Stimulated activated effector memory CD8-positive, alpha-beta T cell treated with anti-CD3 and anti-CD28 coated beads, Interleukin-12 subunit alpha, Interleukin-12 subunit beta, amount 100 ng/mL, for 72 hours (primary cell): ENCODE results near the gene MAP2K3.

Experiments
- ATAC-seq: fragments of 150-1000 bp; cut with Tn5 transposase; 2 replicates; pipeline ENCODE4 v1.10.0; 2021
- DNase-seq, 2 donors: peaks; one replicate each; pipeline ENCODE4 v3.0.0; 2021 to 2022; ENCODE audit warnings: low spot score in 2 of 2
- H3K27ac Mint-ChIP-seq: one replicate; pipeline ENCODE4 v1.8.0; 2022; ENCODE audit warnings: mild to moderate bottlenecking, mixed read lengths
- H3K36me3 Mint-ChIP-seq: one replicate; pipeline ENCODE4 v1.8.0; 2022; ENCODE audit warnings: mild to moderate bottlenecking, mixed read lengths
- H3K4me1 Mint-ChIP-seq: one replicate; pipeline ENCODE4 v1.8.0; 2022; ENCODE audit warnings: mixed read lengths
- H3K4me3 Mint-ChIP-seq: one replicate; pipeline ENCODE4 v1.8.0; 2022; ENCODE audit warnings: mild to moderate bottlenecking, mixed read lengths
- H3K9me3 Mint-ChIP-seq: one replicate; pipeline ENCODE4 v1.8.0; 2022; ENCODE audit warnings: mixed read lengths

MAP2K3 gene

GRCh38 chr17:21249920-21250703 is 34.4 kb upstream of the MAP2K3 start:
- DNase-seq (no peak), ATAC-seq (no peak)
- no peak overlapping the region for H3K4me3 Mint-ChIP-seq
- H3K9me3 Mint-ChIP-seq, result no peaks in the 10 kb centered on the region
- H3K36me3 Mint-ChIP-seq, result no peaks in the 10 kb centered on the region
- H3K4me1 Mint-ChIP-seq, result peaks cover 45% of the 10 kb centered on the region
- peak overlapping the region; percentile 5 for H3K27ac Mint-ChIP-seq

- no peaks in the 10 kb centered on the region for H3K9me3 Mint-ChIP-seq
- no peak for DNase-seq
- ATAC-seq, result no peak
- no peaks in the 10 kb centered on the region for H3K36me3 Mint-ChIP-seq
- H3K27ac Mint-ChIP-seq, result peak overlapping the region; percentile 0
- H3K4me1 Mint-ChIP-seq, result peaks cover 45% of the 10 kb centered on the region
- no peak overlapping the region for H3K4me3 Mint-ChIP-seq
These were observed 33.7 kb upstream of the MAP2K3 start for GRCh38 chr17:21250854-21251253.

GRCh38 chr17:21251337-21252010 is 33.0 kb upstream of the MAP2K3 start:
- H3K4me1 Mint-ChIP-seq, result peaks cover 45% of the 10 kb centered on the region
- H3K27ac Mint-ChIP-seq, result no peak overlapping the region
- H3K36me3 Mint-ChIP-seq, result no peaks in the 10 kb centered on the region
- H3K4me3 Mint-ChIP-seq, result no peak overlapping the region
- no peak for ATAC-seq
- DNase-seq, result no peak
- H3K9me3 Mint-ChIP-seq, result no peaks in the 10 kb centered on the region

GRCh38 chr17:21252289-21252795 is 32.2 kb upstream of the MAP2K3 start:
- no peaks in the 10 kb centered on the region for H3K9me3 Mint-ChIP-seq
- no peak for ATAC-seq
- DNase-seq, result no peak
- no peaks in the 10 kb centered on the region for H3K36me3 Mint-ChIP-seq
- H3K27ac Mint-ChIP-seq, result peak overlapping the region; percentile 32
- H3K4me3 Mint-ChIP-seq, result peak overlapping the region; percentile 76
- peaks cover 45% of the 10 kb centered on the region for H3K4me1 Mint-ChIP-seq

GRCh38 chr17:21252796-21253645 is 31.5 kb upstream of the MAP2K3 start, which contains the start of gene NATD1:
Gene NATD1, minus strand, starts transcription at chr17:21253410. Its CDS starts 146 bp downstream, at chr17:21253264.
- H3K27ac Mint-ChIP-seq, result peak within 1 kb of the TSS; percentile 67
- H3K36me3 Mint-ChIP-seq, result no peaks in the 10 kb centered on the region
- H3K4me3 Mint-ChIP-seq, result peak within 1 kb of the TSS; percentile 76
- H3K9me3 Mint-ChIP-seq, result no peaks in the 10 kb centered on the region
- peaks cover 44% of the 10 kb centered on the region for H3K4me1 Mint-ChIP-seq
- DNase-seq (peak; percentile 39 to 83), ATAC-seq (peak; percentile 86)

GRCh38 chr17:21253646-21254441 is 30.7 kb upstream of the MAP2K3 start:
- no peaks in the 10 kb centered on the region for H3K36me3 Mint-ChIP-seq
- peak overlapping the region; percentile 67 for H3K27ac Mint-ChIP-seq
- ATAC-seq (peak; percentile 27), DNase-seq (no peak)
- peak overlapping the region; percentile 76 for H3K4me3 Mint-ChIP-seq
- peaks cover 43% of the 10 kb centered on the region for H3K4me1 Mint-ChIP-seq
- no peaks in the 10 kb centered on the region for H3K9me3 Mint-ChIP-seq

- no peak for ATAC-seq
- H3K4me1 Mint-ChIP-seq, result peaks cover 12% of the 10 kb centered on the region
- peak overlapping the region; percentile 43 for H3K27ac Mint-ChIP-seq
- no peaks in the 10 kb centered on the region for H3K36me3 Mint-ChIP-seq
- DNase-seq, result no peak
- H3K4me3 Mint-ChIP-seq, result no peak overlapping the region
- no peaks in the 10 kb centered on the region for H3K9me3 Mint-ChIP-seq
These were observed 25.9 kb upstream of the MAP2K3 start for GRCh38 chr17:21258593-21258992.

GRCh38 chr17:21262259-21262993 is 22.1 kb upstream of the MAP2K3 start:
- no peaks in the 10 kb centered on the region for H3K9me3 Mint-ChIP-seq
- no peak overlapping the region for H3K27ac Mint-ChIP-seq
- DNase-seq (no peak), ATAC-seq (no peak)
- no peaks in the 10 kb centered on the region for H3K36me3 Mint-ChIP-seq
- peaks cover 17% of the 10 kb centered on the region for H3K4me1 Mint-ChIP-seq
- H3K4me3 Mint-ChIP-seq, result no peak overlapping the region

GRCh38 chr17:21263376-21263775 is 21.1 kb upstream of the MAP2K3 start:
- no peak overlapping the region for H3K4me3 Mint-ChIP-seq
- DNase-seq (no peak), ATAC-seq (peak; percentile 90)
- H3K9me3 Mint-ChIP-seq, result no peaks in the 10 kb centered on the region
- no peaks in the 10 kb centered on the region for H3K36me3 Mint-ChIP-seq
- peaks cover 19% of the 10 kb centered on the region for H3K4me1 Mint-ChIP-seq
- H3K27ac Mint-ChIP-seq, result no peak overlapping the region

GRCh38 chr17:21268596-21269188 is 15.8 kb upstream of the MAP2K3 start:
- DNase-seq (no peak), ATAC-seq (peak; percentile 16)
- peak overlapping the region; percentile 95 for H3K27ac Mint-ChIP-seq
- H3K36me3 Mint-ChIP-seq, result no peaks in the 10 kb centered on the region
- no peak overlapping the region for H3K4me3 Mint-ChIP-seq
- no peaks in the 10 kb centered on the region for H3K9me3 Mint-ChIP-seq
- peaks cover 22% of the 10 kb centered on the region for H3K4me1 Mint-ChIP-seq

- Mint-ChIP-seq H3K36me3 (no peaks in the 10 kb centered on the region), H3K4me3 (no peak overlapping the region), H3K9me3 (no peaks in the 10 kb centered on the region), H3K4me1 (peaks cover 22% of the 10 kb centered on the region), H3K27ac (peak overlapping the region; percentile 95)
- ATAC-seq (no peak), DNase-seq (no peak)
These were observed 15.1 kb upstream of the MAP2K3 start for GRCh38 chr17:21269394-21269793.

- Mint-ChIP-seq H3K4me1 (peaks cover 36% of the 10 kb centered on the region), H3K36me3 (no peaks in the 10 kb centered on the region), H3K27ac (no peak overlapping the region), H3K9me3 (no peaks in the 10 kb centered on the region), H3K4me3 (no peak overlapping the region)
- ATAC-seq (no peak), DNase-seq (no peak)
These were observed 12.9 kb upstream of the MAP2K3 start for GRCh38 chr17:21271454-21272183.

- Mint-ChIP-seq H3K36me3 (no peaks in the 10 kb centered on the region), H3K4me1 (peaks cover 32% of the 10 kb centered on the region), H3K4me3 (no peak overlapping the region), H3K9me3 (no peaks in the 10 kb centered on the region), H3K27ac (no peak overlapping the region)
- ATAC-seq, result no peak
- DNase-seq, result no peak
These were observed 12.3 kb upstream of the MAP2K3 start for GRCh38 chr17:21272250-21272649.
